Upper lobe of right lung (tissue), 1 donor: ENCODE measurements around the gene TOM1L2. TPM values are rescaled to one million over a fixed set of nuclear protein-coding genes. Genes with fewer than 3 reads are reported as not detected.

ENCODE experiments used
- ATAC-seq: fragments of 200-7000 bp; cut with Tn5 transposase; one replicate; pipeline ENCODE4 v1.9.1; 2020; ENCODE audit warnings: mild to moderate bottlenecking, moderate library complexity
- DNase-seq: peaks from one replicate; pipeline ENCODE4 v3.0.0-alpha.2; 2020
- H3K27ac ChIP-seq: fragments of 200-600 bp; one replicate; pipeline ENCODE4 v1.8.0; 2022
- H3K27me3 ChIP-seq: fragments of 200-600 bp; one replicate; pipeline ENCODE4 v1.8.0; 2022; ENCODE audit warnings: mild to moderate bottlenecking
- H3K36me3 ChIP-seq: fragments of 200-600 bp; one replicate; pipeline ENCODE4 v1.8.0; 2022
- H3K4me1 ChIP-seq: fragments of 200-600 bp; one replicate; pipeline ENCODE4 v1.8.0; 2022
- H3K4me3 ChIP-seq: fragments of 200-600 bp; one replicate; pipeline ENCODE4 v1.8.0; 2022; ENCODE audit warnings: mild to moderate bottlenecking
- H3K9me3 ChIP-seq: fragments of 200-600 bp; one replicate; pipeline ENCODE4 v1.8.0; 2022
- intact Hi-C: fragments of 100-400 bp; cut with DNase I; formaldehyde crosslinking; loops from one replicate; pipeline ENCODE4 v1.11.0; 2022
- total RNA-seq: library from RNA; stranded (reverse); fragmentation: NEBNext Ultra II Directional; extraction: Animal tissue kit (Norgen Biotek cat#: 25700); gene quantifications from one replicate; pipeline ENCODE4 v1.2.1, GENCODE V29; 2021
- TF ChIP-seq, protein P1 (sequence below): fragments of 200-600 bp; IDR thresholded peaks from one replicate; pipeline ENCODE4 v1.8.0; 2022; ENCODE audit warnings: antibody characterized with exemption
- donor health status: DM: no; HTN: yes; CAD: no; lungs with severe emphysema.

TOM1L2 gene
- total RNA-seq, 1 donor from 2014 or later: 76.7 TPM

DNA sequence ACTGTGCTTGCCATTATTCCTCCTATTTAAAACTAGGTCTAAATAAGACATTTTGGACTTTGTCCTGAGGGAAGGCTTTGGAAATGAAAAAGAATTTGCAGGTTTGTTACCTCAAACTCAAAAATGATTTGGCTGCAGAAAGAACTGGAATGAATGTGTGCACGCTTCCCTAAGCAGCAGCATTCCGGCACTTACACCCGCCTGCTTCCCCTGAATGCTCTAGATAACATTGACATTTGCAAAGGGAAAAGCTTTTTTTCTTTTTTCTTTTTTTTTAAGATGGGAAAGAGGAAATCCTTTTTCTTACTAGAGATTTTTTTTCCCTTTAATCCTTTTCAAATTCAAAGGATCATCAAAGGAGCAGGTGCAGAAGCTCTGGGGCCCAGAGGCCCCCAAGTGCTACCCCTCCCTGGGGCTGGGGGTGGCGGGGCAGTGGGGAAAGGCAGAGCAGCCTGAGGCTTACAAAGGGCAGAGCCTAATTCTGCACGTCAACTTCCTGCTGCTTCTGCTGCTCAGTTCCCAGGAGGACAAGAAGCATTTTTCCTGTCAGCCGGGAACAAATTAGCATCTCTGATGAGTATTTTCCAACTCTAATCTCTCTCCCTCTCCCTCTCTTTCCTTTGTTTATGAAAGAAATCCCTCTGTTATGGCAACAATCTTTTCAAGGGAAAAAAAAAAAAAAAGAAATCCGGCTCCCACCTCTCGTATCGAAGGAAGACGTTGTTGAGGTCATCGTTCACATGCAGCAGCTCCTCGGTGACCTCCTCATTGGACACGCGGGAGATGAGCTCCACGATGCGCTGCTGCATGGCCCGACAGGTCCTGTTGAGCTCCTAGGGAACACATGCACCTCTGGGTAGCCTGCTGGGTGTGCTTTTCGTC is 103.3 kb downstream of the TOM1L2 start:
- H3K4me1 ChIP-seq: no peaks in the 10 kb centered on the region
- peak; percentile 8 for ATAC-seq
- H3K27ac ChIP-seq: peak overlapping the region; percentile 20
- no peak for DNase-seq
- intact Hi-C loops: loop anchor here (10.0 kb wide), 1 partner anchor 184 kb away; the partner anchor contains the start of gene RAI1
- TF ChIP-seq, protein P1, sequence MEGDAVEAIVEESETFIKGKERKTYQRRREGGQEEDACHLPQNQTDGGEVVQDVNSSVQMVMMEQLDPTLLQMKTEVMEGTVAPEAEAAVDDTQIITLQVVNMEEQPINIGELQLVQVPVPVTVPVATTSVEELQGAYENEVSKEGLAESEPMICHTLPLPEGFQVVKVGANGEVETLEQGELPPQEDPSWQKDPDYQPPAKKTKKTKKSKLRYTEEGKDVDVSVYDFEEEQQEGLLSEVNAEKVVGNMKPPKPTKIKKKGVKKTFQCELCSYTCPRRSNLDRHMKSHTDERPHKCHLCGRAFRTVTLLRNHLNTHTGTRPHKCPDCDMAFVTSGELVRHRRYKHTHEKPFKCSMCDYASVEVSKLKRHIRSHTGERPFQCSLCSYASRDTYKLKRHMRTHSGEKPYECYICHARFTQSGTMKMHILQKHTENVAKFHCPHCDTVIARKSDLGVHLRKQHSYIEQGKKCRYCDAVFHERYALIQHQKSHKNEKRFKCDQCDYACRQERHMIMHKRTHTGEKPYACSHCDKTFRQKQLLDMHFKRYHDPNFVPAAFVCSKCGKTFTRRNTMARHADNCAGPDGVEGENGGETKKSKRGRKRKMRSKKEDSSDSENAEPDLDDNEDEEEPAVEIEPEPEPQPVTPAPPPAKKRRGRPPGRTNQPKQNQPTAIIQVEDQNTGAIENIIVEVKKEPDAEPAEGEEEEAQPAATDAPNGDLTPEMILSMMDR: no peak
- peaks cover 27% of the 10 kb centered on the region for H3K36me3 ChIP-seq
- no peaks in the 10 kb centered on the region for H3K27me3 ChIP-seq
- H3K9me3 ChIP-seq: no peaks in the 10 kb centered on the region
- H3K4me3 ChIP-seq: no peak overlapping the region

GRCh38 chr17:17866897-17867296 is 105.3 kb downstream of the TOM1L2 start:
- H3K4me1 ChIP-seq: no peaks in the 10 kb centered on the region
- no peak for DNase-seq
- H3K4me3 ChIP-seq: no peak overlapping the region
- no peak for ATAC-seq
- peaks cover 30% of the 10 kb centered on the region for H3K36me3 ChIP-seq
- intact Hi-C loops: loop anchor here (10.0 kb wide), 1 partner anchor 182 kb away; the partner anchor contains the start of gene RAI1
- TF ChIP-seq, protein P1: no peak
- H3K27me3 ChIP-seq: no peaks in the 10 kb centered on the region
- H3K9me3 ChIP-seq: no peaks in the 10 kb centered on the region
- H3K27ac ChIP-seq: no peak overlapping the region

GRCh38 chr17:17866425-17866824 is 105.8 kb downstream of the TOM1L2 start:
- ATAC-seq (no peak), DNase-seq (no peak)
- H3K27me3 ChIP-seq: no peaks in the 10 kb centered on the region
- TF ChIP-seq, protein P1: no peak
- H3K36me3 ChIP-seq: peaks cover 32% of the 10 kb centered on the region
- H3K27ac ChIP-seq: no peak overlapping the region
- H3K4me1 ChIP-seq: no peaks in the 10 kb centered on the region
- H3K4me3 ChIP-seq: no peak overlapping the region
- intact Hi-C loops: loop anchor here (10.0 kb wide), 1 partner anchor 182 kb away; the partner anchor contains the start of gene RAI1
- no peaks in the 10 kb centered on the region for H3K9me3 ChIP-seq

DNA sequence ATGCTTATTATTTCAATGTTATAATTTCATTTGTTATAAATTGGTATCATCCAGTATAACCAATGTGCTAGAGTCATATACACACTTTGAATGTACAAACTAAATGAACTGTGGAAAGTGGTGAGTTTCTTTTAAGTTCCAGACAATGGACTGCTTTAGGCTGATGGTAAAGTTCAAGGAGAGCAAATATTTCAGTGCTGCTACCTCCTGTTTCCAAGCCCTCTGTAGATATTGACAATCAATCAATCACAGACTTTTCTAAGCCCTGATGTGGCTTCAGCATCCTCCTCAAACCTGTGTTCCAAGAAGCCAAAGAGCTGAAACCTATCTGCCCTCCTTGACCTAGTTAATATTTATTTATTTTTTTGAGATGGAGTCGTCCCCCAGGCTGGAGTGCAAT is 107.2 kb downstream of the TOM1L2 start:
- H3K9me3 ChIP-seq: no peaks in the 10 kb centered on the region
- H3K4me3 ChIP-seq: no peak overlapping the region
- DNase-seq (no peak), ATAC-seq (no peak)
- TF ChIP-seq, protein P1: no peak
- intact Hi-C loops: loop anchor here (10.0 kb wide), 1 partner anchor 180 kb away; the partner anchor contains the start of gene RAI1
- no peaks in the 10 kb centered on the region for H3K27me3 ChIP-seq
- H3K27ac ChIP-seq: no peak overlapping the region
- peaks cover 32% of the 10 kb centered on the region for H3K36me3 ChIP-seq
- H3K4me1 ChIP-seq: peaks cover 2% of the 10 kb centered on the region

DNA sequence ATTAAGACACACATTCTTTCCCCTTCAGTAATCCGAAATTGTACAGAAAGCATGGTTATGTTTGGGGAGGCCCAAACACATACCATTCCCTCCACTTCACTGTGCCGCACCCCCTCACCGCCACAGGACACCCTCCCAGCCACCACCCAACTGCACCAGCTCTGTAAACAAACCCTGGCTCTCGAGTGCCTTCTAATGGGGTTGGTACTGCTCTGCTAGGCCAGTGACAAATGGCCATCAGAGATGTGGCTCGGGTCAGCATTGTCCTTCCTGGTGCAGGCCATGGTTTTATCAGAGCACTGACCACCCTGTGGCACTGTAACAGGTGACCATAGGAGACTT is 111.5 kb downstream of the TOM1L2 start:
- Histone ChIP-seq H3K4me1 (peaks cover 5% of the 10 kb centered on the region), H3K27me3 (no peaks in the 10 kb centered on the region), H3K27ac (no peak overlapping the region), H3K36me3 (peaks cover 10% of the 10 kb centered on the region), H3K9me3 (no peaks in the 10 kb centered on the region), H3K4me3 (no peak overlapping the region)
- TF ChIP-seq, protein P1: no peak
- DNase-seq (no peak), ATAC-seq (peak; percentile 82)
- intact Hi-C loops: loop anchor here (10.0 kb wide), 1 partner anchor 176 kb away; the partner anchor contains the start of gene RAI1
